Measurements from ENCODE around the gene GBX2.
"Not testable (repeated sequence)": the region's sequence is repeated elsewhere in the genome, so short reads cannot be mapped to it uniquely, and the experiment has no call there.

The GBX2 gene

DNA sequence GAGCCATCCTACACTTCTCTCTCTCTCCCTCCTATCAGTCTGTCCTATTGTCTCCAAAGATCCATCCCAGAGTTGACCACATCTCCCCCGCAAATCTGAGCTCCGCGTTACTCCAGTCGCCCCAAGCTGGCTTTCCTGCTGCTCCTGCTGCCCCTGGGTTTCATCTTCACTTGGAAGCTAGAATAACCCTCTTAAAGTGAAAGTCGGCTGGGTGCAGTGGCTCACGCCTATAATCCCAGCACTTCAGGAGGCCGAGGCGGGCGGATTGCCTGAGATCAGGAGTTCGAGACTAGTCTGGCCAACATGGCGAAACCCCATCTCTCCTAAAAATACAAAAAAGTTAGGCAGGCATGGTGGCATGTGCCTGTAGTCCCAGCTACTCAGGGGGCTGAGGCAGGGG is 26.6 kb downstream of the GBX2 start:
- H3K27me3 ChIP-seq (ENCODE audit: insufficient read depth, low read length): peaks cover 35% of the 10 kb centered on the region
- not testable (repeated sequence) for H3K36me3 ChIP-seq (ENCODE audit: insufficient read depth, low read length); H3K4me3 ChIP-seq (ENCODE audit: low read depth, low read length); H2AFZ ChIP-seq (ENCODE audit: low read length, unreplicated experiment); H3K4me1 ChIP-seq (ENCODE audit: control insufficient read depth, insufficient read depth, low read length, unreplicated experiment); H3K79me2 ChIP-seq (ENCODE audit: control insufficient read depth, insufficient read depth, low read length, unreplicated experiment); H3K27ac ChIP-seq (ENCODE audit: low read depth, low read length)

DNA sequence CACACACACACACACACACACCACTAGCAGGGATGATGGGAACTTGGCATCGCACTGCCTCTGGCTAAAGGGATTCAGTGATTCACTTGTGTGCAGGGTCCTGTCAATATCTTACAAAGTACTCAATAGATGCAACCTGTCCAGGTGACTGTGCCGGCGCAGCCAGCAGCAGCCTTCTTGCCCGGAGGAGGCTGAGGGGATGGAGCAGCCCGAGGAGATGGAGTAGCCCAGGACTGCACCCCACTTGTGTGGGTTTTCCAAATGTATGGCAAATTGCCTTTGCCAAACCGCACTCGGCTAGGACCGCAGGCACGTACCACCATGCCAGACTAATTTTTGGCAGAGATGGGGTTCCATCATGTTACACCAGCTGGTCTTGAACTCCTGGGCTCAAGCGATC is 31.1 kb downstream of the GBX2 start:
- no peak overlapping the region for H2AFZ ChIP-seq (ENCODE audit: low read length, unreplicated experiment)
- peaks cover 3% of the 10 kb centered on the region; the same call in 1 of the 2 replicates for H3K27me3 ChIP-seq (ENCODE audit: insufficient read depth, low read length)
- no peaks in the 10 kb centered on the region for H3K4me1 ChIP-seq (ENCODE audit: control insufficient read depth, insufficient read depth, low read length, unreplicated experiment)
- no peaks in the 10 kb centered on the region for H3K36me3 ChIP-seq (ENCODE audit: insufficient read depth, low read length)
- H3K79me2 ChIP-seq (ENCODE audit: control insufficient read depth, insufficient read depth, low read length, unreplicated experiment): no peaks in the 10 kb centered on the region
- H3K4me3 ChIP-seq (ENCODE audit: low read depth, low read length): no peak overlapping the region
- H3K27ac ChIP-seq (ENCODE audit: low read depth, low read length): no peak overlapping the region

DNA sequence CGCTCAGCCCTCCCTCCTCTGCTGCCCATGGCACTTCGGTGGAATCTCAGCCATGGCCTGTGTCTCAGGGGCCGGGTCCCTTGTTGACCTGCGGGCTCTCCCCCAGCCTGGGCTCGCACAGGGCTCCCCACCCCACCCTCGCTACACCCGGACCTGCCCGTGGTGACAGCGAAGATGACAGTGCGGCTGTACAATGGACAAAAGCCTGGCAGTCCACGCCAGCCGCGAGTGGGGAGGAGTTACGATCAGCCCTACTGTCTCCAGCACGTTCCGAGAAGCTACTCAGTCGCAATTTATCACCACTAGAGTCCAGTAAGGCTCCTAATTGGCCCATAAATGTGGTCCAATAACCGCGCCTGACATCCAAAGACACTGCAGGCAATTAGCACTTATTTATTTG is 31.6 kb downstream of the GBX2 start:
- peaks cover 3% of the 10 kb centered on the region; the same call in 1 of the 2 replicates for H3K27me3 ChIP-seq (ENCODE audit: insufficient read depth, low read length)
- no peaks in the 10 kb centered on the region for H3K4me1 ChIP-seq (ENCODE audit: control insufficient read depth, insufficient read depth, low read length, unreplicated experiment)
- no peak overlapping the region for H3K27ac ChIP-seq (ENCODE audit: low read depth, low read length)
- H3K4me3 ChIP-seq (ENCODE audit: low read depth, low read length): no peak overlapping the region
- no peaks in the 10 kb centered on the region for H3K36me3 ChIP-seq (ENCODE audit: insufficient read depth, low read length)
- no peak overlapping the region for H2AFZ ChIP-seq (ENCODE audit: low read length, unreplicated experiment)
- no peaks in the 10 kb centered on the region for H3K79me2 ChIP-seq (ENCODE audit: control insufficient read depth, insufficient read depth, low read length, unreplicated experiment)

DNA sequence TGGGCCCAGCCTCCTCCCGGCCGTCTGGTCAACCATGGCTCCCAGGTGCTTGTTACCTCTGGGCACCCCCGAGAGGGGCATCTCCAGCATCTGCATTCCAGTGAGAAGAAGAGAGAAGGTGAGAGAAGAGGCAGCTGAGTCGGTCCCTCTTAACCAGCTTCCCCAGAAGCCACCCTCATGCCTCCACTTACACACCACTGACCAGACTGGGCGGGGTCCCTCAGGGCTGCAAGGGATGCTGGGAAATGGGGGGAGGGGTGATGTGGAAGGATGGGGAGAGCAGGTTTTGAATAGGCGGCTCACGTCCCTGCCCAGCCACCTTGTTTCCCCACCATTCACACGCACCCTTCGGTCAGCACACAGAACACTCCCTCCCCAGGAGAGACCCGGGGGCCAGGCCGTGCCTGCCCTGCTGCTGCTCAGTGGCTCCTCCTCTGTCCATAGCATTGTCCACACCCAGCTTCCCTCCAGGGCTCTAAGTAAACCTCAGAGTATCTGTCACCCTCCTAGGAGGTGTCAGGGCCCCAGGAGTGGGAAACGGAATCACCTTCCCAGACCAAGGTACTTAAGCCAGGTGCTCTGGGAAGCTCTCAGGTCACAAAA is 34.7 kb downstream of the GBX2 start:
- Histone ChIP-seq H2AFZ (ENCODE audit: low read length, unreplicated experiment) (no peak overlapping the region), H3K36me3 (ENCODE audit: insufficient read depth, low read length) (no peaks in the 10 kb centered on the region), H3K4me1 (ENCODE audit: control insufficient read depth, insufficient read depth, low read length, unreplicated experiment) (no peaks in the 10 kb centered on the region), H3K27me3 (ENCODE audit: insufficient read depth, low read length) (no peaks in the 10 kb centered on the region), H3K27ac (ENCODE audit: low read depth, low read length) (no peak overlapping the region), H3K79me2 (ENCODE audit: control insufficient read depth, insufficient read depth, low read length, unreplicated experiment) (no peaks in the 10 kb centered on the region), H3K4me3 (ENCODE audit: low read depth, low read length) (no peak overlapping the region)

DNA sequence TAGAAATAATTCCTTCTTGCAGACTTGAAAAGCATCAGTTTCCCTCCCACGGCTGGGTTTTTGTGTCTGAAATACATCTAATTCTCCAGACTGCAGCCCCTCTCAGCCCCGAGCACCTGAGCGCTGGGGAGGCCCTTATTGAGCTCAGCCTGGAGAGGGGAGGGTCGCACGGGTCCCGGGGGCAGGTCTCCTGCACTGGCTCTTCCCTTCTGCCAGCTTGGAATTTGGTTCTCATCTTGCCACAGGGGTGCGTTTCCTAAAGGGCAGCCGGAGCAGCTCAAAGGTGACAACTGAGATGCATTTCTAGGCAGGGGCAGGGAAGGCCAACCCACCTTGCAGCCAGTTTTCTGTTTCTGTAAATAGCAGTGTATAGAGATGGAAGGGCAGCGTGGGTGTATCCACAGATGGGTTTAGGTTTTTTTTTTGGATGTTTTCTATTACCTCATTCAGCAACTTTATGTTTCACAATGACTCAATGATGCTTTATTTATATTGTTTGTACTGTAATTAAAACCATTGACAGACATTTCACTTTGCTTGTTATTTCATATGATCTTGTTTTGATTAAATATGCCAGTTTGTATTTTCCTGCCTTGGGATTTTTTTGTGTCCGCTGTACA is 37.0 kb downstream of the GBX2 start:
- Histone ChIP-seq H3K4me3 (ENCODE audit: low read depth, low read length) (no peak overlapping the region), H3K27me3 (ENCODE audit: insufficient read depth, low read length) (no peaks in the 10 kb centered on the region), H3K79me2 (ENCODE audit: control insufficient read depth, insufficient read depth, low read length, unreplicated experiment) (no peaks in the 10 kb centered on the region), H3K4me1 (ENCODE audit: control insufficient read depth, insufficient read depth, low read length, unreplicated experiment) (no peaks in the 10 kb centered on the region), H3K36me3 (ENCODE audit: insufficient read depth, low read length) (no peaks in the 10 kb centered on the region), H2AFZ (ENCODE audit: low read length, unreplicated experiment) (no peak overlapping the region), H3K27ac (ENCODE audit: low read depth, low read length) (no peak overlapping the region)

DNA sequence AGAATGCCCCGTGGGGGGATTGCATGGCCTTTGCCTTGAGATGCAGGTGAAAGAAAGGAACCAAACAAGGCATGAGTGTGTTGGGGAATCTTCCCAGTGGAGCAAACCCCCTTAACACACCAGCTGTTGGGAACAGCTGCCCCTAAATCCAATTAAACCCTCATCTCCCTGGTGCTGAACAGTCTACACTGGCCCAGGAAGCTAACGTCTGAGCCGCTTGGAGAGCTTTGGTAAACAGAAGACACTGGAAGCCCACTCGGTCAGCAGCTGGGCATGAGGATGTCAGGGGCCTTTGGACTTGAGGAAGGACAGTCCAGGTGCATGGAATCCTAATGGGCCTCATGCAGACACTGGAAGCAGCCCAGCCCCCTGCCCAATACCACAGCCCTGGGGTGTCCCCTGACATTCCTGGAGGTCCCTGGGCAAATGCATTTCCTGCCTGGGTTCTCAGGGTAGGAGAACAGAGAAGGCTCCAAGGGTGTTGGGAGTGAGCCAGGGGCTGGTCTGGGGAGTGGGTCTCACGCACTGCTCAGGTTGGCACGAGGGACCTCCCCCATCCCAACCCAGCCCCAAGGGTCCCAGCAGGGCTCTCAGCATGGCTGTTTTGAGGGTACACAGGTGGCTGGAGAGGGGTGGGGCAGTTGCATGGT is 37.7 kb downstream of the GBX2 start:
- no peak overlapping the region for H3K4me3 ChIP-seq (ENCODE audit: low read depth, low read length)
- H3K79me2 ChIP-seq (ENCODE audit: control insufficient read depth, insufficient read depth, low read length, unreplicated experiment): no peaks in the 10 kb centered on the region
- no peaks in the 10 kb centered on the region for H3K36me3 ChIP-seq (ENCODE audit: insufficient read depth, low read length)
- H3K27ac ChIP-seq (ENCODE audit: low read depth, low read length): no peak overlapping the region
- H3K4me1 ChIP-seq (ENCODE audit: control insufficient read depth, insufficient read depth, low read length, unreplicated experiment): no peaks in the 10 kb centered on the region
- H3K27me3 ChIP-seq (ENCODE audit: insufficient read depth, low read length): no peaks in the 10 kb centered on the region
- H2AFZ ChIP-seq (ENCODE audit: low read length, unreplicated experiment): no peak overlapping the region

DNA sequence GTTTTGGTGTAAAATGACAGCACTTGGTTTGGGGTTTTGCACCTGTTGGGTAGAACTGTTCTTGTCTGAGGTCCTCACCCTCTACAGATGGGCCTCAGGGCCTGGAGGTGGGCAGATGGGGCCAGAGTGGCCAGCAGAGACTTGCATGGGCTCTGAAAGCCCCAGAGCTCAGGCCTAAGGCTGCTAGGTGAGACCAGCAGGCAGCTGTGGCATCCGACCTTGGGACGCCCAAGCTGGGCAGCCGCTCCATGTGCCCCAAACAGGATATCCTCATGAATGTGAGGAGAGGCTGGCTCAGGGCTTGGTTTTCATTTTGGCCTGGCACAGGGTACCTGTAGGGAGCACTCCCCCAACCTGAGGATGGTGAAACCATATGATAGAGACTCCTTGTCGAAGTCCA is 38.3 kb downstream of the GBX2 start:
- Histone ChIP-seq H3K4me1 (ENCODE audit: control insufficient read depth, insufficient read depth, low read length, unreplicated experiment) (no peaks in the 10 kb centered on the region), H3K4me3 (ENCODE audit: low read depth, low read length) (no peak overlapping the region), H3K27me3 (ENCODE audit: insufficient read depth, low read length) (no peaks in the 10 kb centered on the region), H3K36me3 (ENCODE audit: insufficient read depth, low read length) (no peaks in the 10 kb centered on the region), H3K79me2 (ENCODE audit: control insufficient read depth, insufficient read depth, low read length, unreplicated experiment) (no peaks in the 10 kb centered on the region), H3K27ac (ENCODE audit: low read depth, low read length) (no peak overlapping the region), H2AFZ (ENCODE audit: low read length, unreplicated experiment) (no peak overlapping the region)

DNA sequence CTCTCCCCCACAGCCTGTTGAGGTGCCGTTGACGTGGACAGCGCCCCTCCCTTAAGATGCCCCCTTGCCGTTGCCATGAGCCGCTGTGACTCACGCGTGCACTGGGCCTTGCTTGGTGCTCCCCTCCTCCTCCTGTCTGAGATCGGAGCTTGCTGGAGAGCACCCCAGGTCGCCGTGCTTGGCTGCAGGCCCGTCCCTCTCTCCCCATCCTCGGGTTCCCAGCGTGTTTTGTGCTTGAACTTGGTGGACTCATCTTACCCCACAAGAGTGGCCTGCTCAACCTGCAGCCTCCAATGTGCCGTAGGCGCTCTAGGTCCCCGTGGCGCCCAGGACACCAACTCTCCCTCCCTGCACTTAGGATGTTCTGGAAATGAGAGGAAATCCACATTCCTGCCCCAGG is 39.9 kb downstream of the GBX2 start:
- Histone ChIP-seq H3K4me3 (ENCODE audit: low read depth, low read length) (no peak overlapping the region), H2AFZ (ENCODE audit: low read length, unreplicated experiment) (no peak overlapping the region), H3K79me2 (ENCODE audit: control insufficient read depth, insufficient read depth, low read length, unreplicated experiment) (no peaks in the 10 kb centered on the region), H3K27ac (ENCODE audit: low read depth, low read length) (no peak overlapping the region), H3K36me3 (ENCODE audit: insufficient read depth, low read length) (no peaks in the 10 kb centered on the region), H3K4me1 (ENCODE audit: control insufficient read depth, insufficient read depth, low read length, unreplicated experiment) (no peaks in the 10 kb centered on the region), H3K27me3 (ENCODE audit: insufficient read depth, low read length) (no peaks in the 10 kb centered on the region)

DNA sequence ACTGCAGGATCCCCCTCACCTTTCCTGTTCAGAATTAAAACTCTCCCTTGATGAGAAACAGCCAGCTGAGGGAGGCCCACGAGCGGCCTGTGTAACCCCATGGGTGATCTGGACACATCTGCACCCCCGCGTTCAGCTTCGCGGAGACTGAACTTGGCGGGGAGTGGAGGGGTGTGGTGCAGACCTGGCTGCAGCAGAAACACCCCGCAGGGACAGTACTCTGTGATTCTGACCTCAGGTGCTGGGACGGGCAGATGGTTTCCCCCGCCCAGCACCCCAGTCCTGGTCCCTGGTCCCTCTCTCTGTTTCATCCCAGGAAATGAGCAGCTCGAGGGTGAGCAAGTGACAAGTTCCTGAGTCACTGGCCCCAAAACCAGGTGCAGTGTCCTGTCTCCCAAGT is 41.2 kb downstream of the GBX2 start:
- no peak overlapping the region for H2AFZ ChIP-seq (ENCODE audit: low read length, unreplicated experiment)
- H3K4me1 ChIP-seq (ENCODE audit: control insufficient read depth, insufficient read depth, low read length, unreplicated experiment): no peaks in the 10 kb centered on the region
- no peak overlapping the region for H3K4me3 ChIP-seq (ENCODE audit: low read depth, low read length)
- no peaks in the 10 kb centered on the region for H3K27me3 ChIP-seq (ENCODE audit: insufficient read depth, low read length)
- H3K36me3 ChIP-seq (ENCODE audit: insufficient read depth, low read length): no peaks in the 10 kb centered on the region
- no peaks in the 10 kb centered on the region for H3K79me2 ChIP-seq (ENCODE audit: control insufficient read depth, insufficient read depth, low read length, unreplicated experiment)
- H3K27ac ChIP-seq (ENCODE audit: low read depth, low read length): no peak overlapping the region

DNA sequence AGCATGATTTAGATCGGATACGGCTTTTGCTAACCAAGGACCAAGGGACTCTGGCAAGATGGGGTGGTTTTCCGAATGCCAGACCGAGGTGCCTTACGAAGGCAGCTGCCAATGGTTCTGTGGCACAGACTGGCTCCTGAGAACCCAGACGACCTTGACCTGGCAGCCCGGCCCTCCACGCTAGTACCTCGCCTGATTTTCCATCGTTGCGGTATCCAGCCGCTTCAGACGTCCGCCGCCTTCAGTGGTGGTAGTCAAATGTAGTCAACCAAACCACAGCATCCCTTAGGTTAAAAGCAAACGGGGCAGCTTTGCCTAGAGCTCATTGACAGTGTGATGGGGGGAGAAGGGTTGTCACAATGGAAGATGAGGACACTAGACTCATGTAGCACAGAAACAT is 42.6 kb downstream of the GBX2 start:
- Histone ChIP-seq H3K36me3 (ENCODE audit: insufficient read depth, low read length) (no peaks in the 10 kb centered on the region), H3K4me1 (ENCODE audit: control insufficient read depth, insufficient read depth, low read length, unreplicated experiment) (no peaks in the 10 kb centered on the region), H3K27me3 (ENCODE audit: insufficient read depth, low read length) (no peaks in the 10 kb centered on the region), H3K79me2 (ENCODE audit: control insufficient read depth, insufficient read depth, low read length, unreplicated experiment) (no peaks in the 10 kb centered on the region), H2AFZ (ENCODE audit: low read length, unreplicated experiment) (no peak overlapping the region), H3K4me3 (ENCODE audit: low read depth, low read length) (no peak overlapping the region), H3K27ac (ENCODE audit: low read depth, low read length) (no peak overlapping the region)

Measured in ACC112 (cell line).